Esophagus squamous epithelium (tissue), 5 donors: Measurements from ENCODE around the gene TLCD3B. TPM values are rescaled to one million over a fixed set of nuclear protein-coding genes. Genes with fewer than 3 reads are reported as not detected.
"Not testable (repeated sequence)": the region's sequence is repeated elsewhere in the genome, so short reads cannot be mapped to it uniquely, and the experiment has no call there.

Experiments
- DNase-seq: peaks from one replicate; lab custom pipeline; 2025; lab: John Stamatoyannopoulos, UW
- H3K27ac ChIP-seq, 4 donors: fragments of 200-600 bp; sonication (generic); one replicate each; pipeline ENCODE4 v1.5.1; 2016 to 2019; ENCODE audit warnings: mild to moderate bottlenecking in 1 of 4
- H3K27me3 ChIP-seq, 4 donors: fragments of 200-600 bp; sonication (generic); 1 replicate in 3 of 4; 2 replicates in 1 of 4; pipeline versions ENCODE4 v1.5.1 to v1.6.0; 2017 to 2021; ENCODE audit warnings: antibody characterized with exemption in 1 of 4
- H3K36me3 ChIP-seq, 3 donors: fragments of 200-600 bp; sonication (generic); one replicate each; pipeline ENCODE4 v1.5.1; 2016 to 2019
- H3K4me1 ChIP-seq, 3 donors: fragments of 200-600 bp; sonication (generic); one replicate each; pipeline ENCODE4 v1.5.1; 2017 to 2019
- H3K4me3 ChIP-seq, 4 donors: fragments of 200-600 bp; sonication (generic); 1 replicate in 3 of 4; 2 replicates in 1 of 4; pipeline ENCODE4 v1.5.1; 2016 to 2019; ENCODE audit warnings: mild to moderate bottlenecking in 2 of 4, moderate library complexity in 1 of 4
- H3K9me3 ChIP-seq, 3 donors: fragments of 200-600 bp; sonication (generic); one replicate each; pipeline ENCODE4 v1.5.1; 2016 to 2019
- POLR2A ChIP-seq, 4 donors: fragments of 450-650 bp; IDR thresholded peaks; one replicate each; pipeline ENCODE4 v1.6.1; 2017; ENCODE audit warnings: antibody characterized with exemption in 4 of 4, mild to moderate bottlenecking in 4 of 4, moderate library complexity in 3 of 4
- WGBS, 2 donors: methylation state at CpG; one replicate each; pipeline ENCODE4 v1.1.5; 2018; 5-methylcytosine and 5-hydroxymethylcytosine counted together
- intact Hi-C: fragments of 100-400 bp; cut with DNase I; formaldehyde crosslinking; loops from one replicate; pipeline ENCODE4 v1.15.0; 2022
- total RNA-seq, 4 donors: library from RNA; depleted of rRNA; stranded (reverse); fragments of >200 nt; gene quantifications; one replicate each; pipeline ENCODE4 v1.1.0, GENCODE V29; 2016
- TF ChIP-seq, protein P1 (sequence below), 6 experiments: fragments of 450-650 bp in 4 of 6; fragments of 200-600 bp in 2 of 6; sonication (generic) in 2 of 6; IDR thresholded peaks; one replicate each; pipeline ENCODE4 v1.5.1; 2016 to 2019; ENCODE audit warnings: antibody characterized with exemption in 6 of 6, mild to moderate bottlenecking in 4 of 6, moderate library complexity in 4 of 6
- donor health status: DM: yes; HTN: yes; CAD: no.

TLCD3B gene
- total RNA-seq, 4 donors from 2014 or later: not detected

GRCh38 chr16:30022887-30023286 is 8.2 kb downstream of the TLCD3B start, which contains the start of gene C16orf92:
C16orf92 (plus strand) TSS chr16:30023198; CDS start chr16:30023341, 143 bp downstream.
- H3K27me3 ChIP-seq: peaks cover 0 to 41% (median 0%) of the 10 kb centered on the region in 4 donors
- no peak within 1 kb of the TSS for H3K4me3 ChIP-seq
- no peak for TF ChIP-seq POLR2A (IDR thresholded peaks at IDR 0.05)
- TF ChIP-seq, protein P1, sequence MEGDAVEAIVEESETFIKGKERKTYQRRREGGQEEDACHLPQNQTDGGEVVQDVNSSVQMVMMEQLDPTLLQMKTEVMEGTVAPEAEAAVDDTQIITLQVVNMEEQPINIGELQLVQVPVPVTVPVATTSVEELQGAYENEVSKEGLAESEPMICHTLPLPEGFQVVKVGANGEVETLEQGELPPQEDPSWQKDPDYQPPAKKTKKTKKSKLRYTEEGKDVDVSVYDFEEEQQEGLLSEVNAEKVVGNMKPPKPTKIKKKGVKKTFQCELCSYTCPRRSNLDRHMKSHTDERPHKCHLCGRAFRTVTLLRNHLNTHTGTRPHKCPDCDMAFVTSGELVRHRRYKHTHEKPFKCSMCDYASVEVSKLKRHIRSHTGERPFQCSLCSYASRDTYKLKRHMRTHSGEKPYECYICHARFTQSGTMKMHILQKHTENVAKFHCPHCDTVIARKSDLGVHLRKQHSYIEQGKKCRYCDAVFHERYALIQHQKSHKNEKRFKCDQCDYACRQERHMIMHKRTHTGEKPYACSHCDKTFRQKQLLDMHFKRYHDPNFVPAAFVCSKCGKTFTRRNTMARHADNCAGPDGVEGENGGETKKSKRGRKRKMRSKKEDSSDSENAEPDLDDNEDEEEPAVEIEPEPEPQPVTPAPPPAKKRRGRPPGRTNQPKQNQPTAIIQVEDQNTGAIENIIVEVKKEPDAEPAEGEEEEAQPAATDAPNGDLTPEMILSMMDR (IDR thresholded peaks at IDR 0.05): no peak
- no peaks in the 10 kb centered on the region for H3K9me3 ChIP-seq
- H3K4me1 ChIP-seq: peaks cover 0 to 15% (median 9%) of the 10 kb centered on the region in 3 donors
- intact Hi-C loops: no loop called here
- no peaks in the 10 kb centered on the region for H3K36me3 ChIP-seq
- H3K27ac ChIP-seq: no peak within 1 kb of the TSS
- no peak for DNase-seq
- 76 to 78% methylated on average over 4 to 6 of the region's 6 CpGs for WGBS, 2 donors

- Histone ChIP-seq H3K27me3 (no peaks in the 10 kb centered on the region), H3K4me1 (peaks cover 0 to 15% (median 9%) of the 10 kb centered on the region in 3 donors), H3K36me3 (no peaks in the 10 kb centered on the region), H3K4me3 (no peak overlapping the region), H3K27ac (no peak overlapping the region), H3K9me3 (no peaks in the 10 kb centered on the region)
- WGBS, 2 donors: 51 to 56% methylated on average over 4 of the region's 4 CpGs
- DNase-seq: no peak
- intact Hi-C loops: no loop called here
- TF ChIP-seq, protein P1 (IDR thresholded peaks at IDR 0.05): no peak
- TF ChIP-seq POLR2A (IDR thresholded peaks at IDR 0.05): no peak
Measured at GRCh38 chr16:30018731-30019158, 12.3 kb downstream of the TLCD3B start.

DNA sequence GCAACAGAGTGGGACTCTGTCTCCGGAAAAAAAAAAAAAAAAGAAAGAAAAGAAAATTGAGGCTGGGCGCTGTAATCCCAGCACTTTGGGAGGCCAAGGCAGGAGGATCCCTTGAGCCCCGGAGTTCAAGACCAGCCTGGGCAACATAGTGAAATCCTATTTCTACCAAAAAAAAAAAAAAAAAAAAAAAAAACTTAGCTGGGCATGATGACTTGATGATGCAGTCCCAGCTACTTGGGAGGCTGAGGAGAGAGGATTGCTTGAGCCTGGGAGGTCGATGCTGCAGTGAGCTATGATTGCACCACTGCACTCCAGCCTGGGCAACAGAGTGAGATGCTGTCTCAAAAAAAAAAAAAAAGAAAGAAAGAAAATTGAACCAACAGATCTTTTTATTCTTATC is 13.1 kb downstream of the TLCD3B start:
- DNase-seq, H3K36me3 ChIP-seq, H3K4me3 ChIP-seq, intact Hi-C loops, H3K27me3 ChIP-seq, H3K27ac ChIP-seq, H3K9me3 ChIP-seq: not testable (repeated sequence)
- H3K4me1 ChIP-seq: peaks cover 0 to 15% (median 9%) of the 10 kb centered on the region in 3 donors
- 76 to 78% methylated on average over 2 to 4 of the region's 4 CpGs for WGBS, 2 donors

DNA sequence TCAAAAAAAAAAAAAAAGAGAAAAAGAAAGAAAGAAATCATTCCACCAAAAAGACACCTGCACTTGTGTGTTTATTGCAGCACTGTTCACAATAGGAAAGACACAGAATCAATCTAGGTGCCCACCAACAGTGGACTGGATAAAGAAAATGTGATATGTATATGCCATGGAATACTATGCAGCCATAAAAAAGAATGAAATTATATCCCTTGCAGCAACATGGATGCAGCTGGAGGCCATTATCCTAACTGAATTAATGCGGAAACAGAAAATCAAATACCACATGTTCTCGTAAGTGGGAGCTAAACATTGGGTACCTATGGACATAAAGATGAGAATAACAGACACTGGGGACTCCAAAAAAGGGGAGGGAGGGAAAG is 13.8 kb downstream of the TLCD3B start:
- intact Hi-C loops: no loop called here
- DNase-seq: no peak
- peaks cover 0 to 6% (median under 1%) of the 10 kb centered on the region in 4 donors for H3K27me3 ChIP-seq
- no peaks in the 10 kb centered on the region for H3K9me3 ChIP-seq
- no peak for TF ChIP-seq POLR2A (IDR thresholded peaks at IDR 0.05)
- TF ChIP-seq, protein P1 (IDR thresholded peaks at IDR 0.05): no peak
- WGBS, 2 donors: 93 to 98% methylated on average over 2 of the region's 2 CpGs
- no peak overlapping the region for H3K27ac ChIP-seq
- H3K4me3 ChIP-seq: no peak overlapping the region
- H3K36me3 ChIP-seq: no peaks in the 10 kb centered on the region
- H3K4me1 ChIP-seq: peaks cover 0 to 15% (median 9%) of the 10 kb centered on the region in 3 donors

DNA sequence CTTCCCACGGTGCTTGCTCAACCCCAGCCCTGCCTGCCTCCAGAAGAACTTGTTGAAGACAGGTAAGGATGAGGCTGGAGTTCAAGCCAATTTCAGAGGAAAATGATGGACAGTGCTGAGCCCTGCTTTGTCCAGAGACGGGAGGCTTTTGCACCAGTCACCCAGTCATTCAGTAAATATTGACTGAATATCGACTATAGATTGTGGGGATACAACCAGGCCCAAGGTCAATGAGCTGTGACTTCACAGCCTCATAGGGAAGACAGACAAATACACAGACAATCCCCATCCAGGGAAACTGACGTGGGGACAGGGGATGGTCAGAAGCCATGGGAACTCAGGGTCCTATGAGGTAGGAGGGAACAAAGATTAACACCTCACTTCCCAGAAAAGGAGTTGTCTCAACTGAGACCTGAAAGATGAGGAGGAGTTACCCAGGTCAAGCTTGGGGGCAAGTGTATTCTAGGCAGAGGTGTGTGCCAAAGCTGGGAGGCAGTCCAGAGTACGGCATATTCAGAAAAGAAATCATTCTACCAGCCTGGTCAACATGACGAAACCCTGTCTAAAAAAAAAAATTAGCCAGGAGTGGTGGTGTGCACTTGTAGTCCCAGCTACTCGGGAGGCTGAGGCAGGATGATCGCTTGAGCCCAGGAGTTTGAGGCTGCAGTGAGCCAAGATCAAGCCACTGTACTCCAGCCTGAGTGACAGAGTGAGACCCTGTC is 14.4 kb downstream of the TLCD3B start:
- no peak for DNase-seq
- Histone ChIP-seq H3K9me3 (no peaks in the 10 kb centered on the region), H3K4me3 (no peak overlapping the region), H3K27ac (no peak overlapping the region), H3K4me1 (peaks cover under 1 to 17% (median 8%) of the 10 kb centered on the region in 3 donors), H3K27me3 (peaks cover 0 to 11% (median 5%) of the 10 kb centered on the region in 4 donors), H3K36me3 (no peaks in the 10 kb centered on the region)
- TF ChIP-seq POLR2A (IDR thresholded peaks at IDR 0.05): no peak
- TF ChIP-seq, protein P1 (IDR thresholded peaks at IDR 0.05): no peak
- 67 to 69% methylated on average over 7 to 8 of the region's 8 CpGs for WGBS, 2 donors
- intact Hi-C loops: no loop called here

GRCh38 chr16:30015450-30015849 is 15.6 kb downstream of the TLCD3B start:
- DNase-seq, H3K4me3 ChIP-seq, intact Hi-C loops, H3K9me3 ChIP-seq, H3K27ac ChIP-seq, H3K36me3 ChIP-seq: not testable (repeated sequence)
- peaks cover 8 to 24% (median 14%) of the 10 kb centered on the region in 4 donors for H3K27me3 ChIP-seq
- H3K4me1 ChIP-seq: peaks cover 11 to 17% (median 14%) of the 10 kb centered on the region in 3 donors
- WGBS, 2 donors: 86 to 87% methylated on average over 7 of the region's 7 CpGs

DNA sequence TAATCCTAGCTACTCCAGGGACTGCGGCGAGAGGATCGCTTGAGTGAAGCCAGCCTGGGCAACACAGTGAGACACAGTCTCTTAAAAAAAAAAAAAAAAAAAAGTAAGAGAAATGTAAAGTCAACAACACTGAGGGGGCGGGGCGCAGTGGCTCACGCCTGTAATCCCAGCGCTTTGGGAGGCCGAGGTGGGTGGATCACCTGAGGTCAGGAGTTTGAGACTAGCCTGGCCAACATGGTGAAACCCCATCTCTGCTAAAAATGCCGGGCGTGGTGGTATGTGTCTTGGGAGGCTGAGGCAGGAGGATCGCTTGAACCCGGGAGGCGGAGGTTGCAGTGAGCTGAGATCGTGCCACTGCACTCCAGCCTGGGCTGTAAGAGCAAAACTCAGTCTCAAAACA is 18.5 kb downstream of the TLCD3B start:
- WGBS, 2 donors: 83 to 87% methylated on average over 10 to 14 of the region's 14 CpGs
- DNase-seq, H3K27ac ChIP-seq, H3K4me3 ChIP-seq, intact Hi-C loops, H3K36me3 ChIP-seq, H3K9me3 ChIP-seq: not testable (repeated sequence)
- Histone ChIP-seq H3K27me3 (peaks cover 14 to 52% (median 17%) of the 10 kb centered on the region in 4 donors), H3K4me1 (peaks cover 12 to 26% (median 20%) of the 10 kb centered on the region in 3 donors)
